ENCODE data around the gene CFAP210.

- TF ChIP-seq CTCF (IDR thresholded peaks at IDR 0.05) (no peak), POLR2AphosphoS5 (IDR thresholded peaks at IDR 0.05) (no peak), POLR2A (IDR thresholded peaks at IDR 0.05; ENCODE audit: low read depth) (no peak), EP300 (IDR thresholded peaks at IDR 0.05) (no peak)
These were observed 24.0 kb downstream of the CFAP210 start for GRCh38 chr2:169670215-169670651.

Data from esophagus muscularis mucosa (tissue), 4 donors.